HepG2 (cell line): ENCODE results near the gene BPIFB6. TPM values are rescaled to one million over a fixed set of nuclear protein-coding genes. Genes with fewer than 3 reads are reported as not detected.

Experiments used
- FIP1L1 ChIP-seq: fragments of 200-400 bp; formaldehyde crosslinking; IDR thresholded peaks from 2 replicates; pipeline ENCODE4 v1.6.1; 2018; ENCODE audit warnings: low read depth, mild to moderate bottlenecking, low read length, moderate library complexity, borderline replicate concordance; ENCODE audit not compliant: insufficient read depth
- KDM5A ChIP-seq: fragments of 200-600 bp; sonication (generic); IDR thresholded peaks from 2 replicates; pipeline ENCODE4 v1.7.0; 2018; ENCODE audit warnings: antibody characterized with exemption, mild to moderate bottlenecking, low read length, borderline replicate concordance
- KMT2A ChIP-seq: sonication (generic); formaldehyde crosslinking; IDR thresholded peaks from 2 replicates; pipeline ENCODE4 v1.4.0; 2020; ENCODE audit warnings: missing genetic modification reagents
- MEIS2 ChIP-seq: sonication (generic); formaldehyde crosslinking; IDR thresholded peaks from 2 replicates; pipeline ENCODE4 v1.9.0; 2021; ENCODE audit warnings: mild to moderate bottlenecking, missing genetic modification reagents
- MLLT10 ChIP-seq: sonication (generic); formaldehyde crosslinking; IDR thresholded peaks from 2 replicates; pipeline ENCODE4 v1.4.0; 2020; ENCODE audit warnings: missing genetic modification reagents
- SOX13 ChIP-seq, 3 experiments: fragments of 450-650 bp in 1 of 3; sonication (generic) in 1 of 3; formaldehyde crosslinking in 1 of 3; IDR thresholded peaks in 2 of 3; conservative IDR thresholded peaks in 1 of 3; 2 replicates each; pipeline versions ENCODE4 v1.5.0 to v1.6.1; 2016 to 2020; ENCODE audit warnings: antibody characterized with exemption in 1 of 3, mild to moderate bottlenecking in 1 of 3, missing compliant biosample characterization in 1 of 3, missing genetic modification reagents in 1 of 3, moderate library complexity in 1 of 3
- TFDP2 ChIP-seq: sonication (generic); formaldehyde crosslinking; IDR thresholded peaks from 2 replicates; pipeline ENCODE4 v1.4.0; 2020; ENCODE audit warnings: missing genetic modification reagents
- THAP7 ChIP-seq: sonication (generic); formaldehyde crosslinking; IDR thresholded peaks from 2 replicates; pipeline ENCODE4 v1.8.1; 2023; ENCODE audit warnings: mild to moderate bottlenecking, missing genetic modification reagents
- YY1 ChIP-seq: IDR thresholded peaks from 2 replicates; pipeline ENCODE4 v1.6.1; 2011; ENCODE audit warnings: low read length, low read depth, moderate library complexity, mild to moderate bottlenecking; ENCODE audit not compliant: insufficient read depth, insufficient replicate concordance
- ZBTB7B ChIP-seq: sonication (generic); formaldehyde crosslinking; IDR thresholded peaks from 2 replicates; pipeline ENCODE4 v1.4.0; 2020; ENCODE audit warnings: missing genetic modification reagents
- ZFP37 ChIP-seq: sonication (generic); formaldehyde crosslinking; IDR thresholded peaks from 2 replicates; pipeline ENCODE4 v1.4.0; 2020; ENCODE audit warnings: missing genetic modification reagents, borderline replicate concordance
- ZMAT5 ChIP-seq: sonication (generic); formaldehyde crosslinking; IDR thresholded peaks from 2 replicates; pipeline ENCODE4 v1.5.0; 2020; ENCODE audit warnings: mild to moderate bottlenecking, low read depth, missing genetic modification reagents, borderline replicate concordance
- ZNF280B ChIP-seq: sonication (generic); formaldehyde crosslinking; IDR thresholded peaks from 2 replicates; pipeline ENCODE4 v1.5.0; 2020; ENCODE audit warnings: missing genetic modification reagents, mild to moderate bottlenecking, borderline replicate concordance
- ZNF557 ChIP-seq: sonication (generic); formaldehyde crosslinking; IDR thresholded peaks from 2 replicates; pipeline ENCODE4 v1.4.0; 2020; ENCODE audit warnings: missing genetic modification reagents
- ZNF570 ChIP-seq: sonication (generic); formaldehyde crosslinking; IDR thresholded peaks from 2 replicates; pipeline ENCODE4 v1.4.0; 2020; ENCODE audit warnings: mild to moderate bottlenecking, missing genetic modification reagents, borderline replicate concordance
- ZNF83 ChIP-seq: sonication (generic); formaldehyde crosslinking; IDR thresholded peaks from 2 replicates; pipeline ENCODE4 v1.4.0; 2020; ENCODE audit warnings: missing genetic modification reagents, mild to moderate bottlenecking, borderline replicate concordance
- ZNF878 ChIP-seq: sonication (generic); formaldehyde crosslinking; IDR thresholded peaks from 2 replicates; pipeline ENCODE4 v1.8.1; 2023; ENCODE audit warnings: mild to moderate bottlenecking, missing genetic modification reagents, moderate library complexity
- polyA plus RNA-seq, 8 experiments: library from polyadenylated mRNA; depleted of rRNA in 3 of 8; stranded (reverse) in 7 of 8; unstranded in 1 of 8; fragments of >200 nt; fragmentation: Illumina TruSeq in 4 of 8; extraction: Trizol in 4 of 8; gene quantifications; 2 replicates each; pipeline versions ENCODE4 v1.2.1 to v1.2.3, GENCODE V29; 2011 to 2016; ENCODE audit warnings: low read depth in 4 of 8, missing spikeins in 1 of 8, mixed read lengths in 1 of 8; ENCODE audit not compliant: insufficient read depth in 1 of 8
- total RNA-seq, 5 experiments: library from RNA; depleted of rRNA; stranded (reverse); fragments of >200 nt; fragmentation: Illumina TruSeq; extraction: Trizol; gene quantifications; 2 replicates each; pipeline ENCODE4 v1.2.3, GENCODE V29; 2016; ENCODE audit warnings: low read depth in 1 of 5
- TF ChIP-seq, protein P1 (sequence below): sonication (generic); formaldehyde crosslinking; IDR thresholded peaks from 2 replicates; pipeline ENCODE4 v1.4.0; 2020; ENCODE audit warnings: mild to moderate bottlenecking, missing genetic modification reagents, borderline replicate concordance

The BPIFB6 gene
- total and polyA plus RNA-seq, 2 of the 13 experiments (the other 11 are each of a cell fraction or from before 2014, with no cell fraction given), result 0.13 to 1.7 TPM

- TF ChIP-seq ZNF280B (CRISPR knock-in tag) (no peak), MLLT10 (CRISPR knock-in tag) (no peak), MEIS2 (CRISPR knock-in tag) (0 out of 2 replicates have a peak, but pooled peaks have one; percentile 41), ZFP37 (CRISPR knock-in tag) (peak; percentile 63; the same call in 1 of the 2 replicates), YY1 (no peak), ZNF83 (CRISPR knock-in tag) (0 out of 2 replicates have a peak, but pooled peaks have one; percentile 15), ZMAT5 (CRISPR knock-in tag) (no peak), ZNF570 (CRISPR knock-in tag) (no peak), THAP7 (CRISPR knock-in tag) (peak; percentile 54; the same call in 1 of the 2 replicates), FIP1L1 (no peak), ZNF878 (no peak), ZNF557 (CRISPR knock-in tag) (no peak), KMT2A (CRISPR knock-in tag) (0 out of 2 replicates have a peak, but pooled peaks have one; percentile 20), ZBTB7B (CRISPR knock-in tag) (0 out of 2 replicates have a peak, but pooled peaks have one; percentile 9), SOX13 (IDR thresholded peaks at IDR 0.05) (no peak), SOX13 (CRISPR knock-in tag; conservative IDR thresholded peaks at IDR 0.05 in 1 of 2, IDR thresholded peaks at IDR 0.05 in 1 of 2) (no peak), KDM5A (no peak), TFDP2 (no peak)
- TF ChIP-seq, protein P1, sequence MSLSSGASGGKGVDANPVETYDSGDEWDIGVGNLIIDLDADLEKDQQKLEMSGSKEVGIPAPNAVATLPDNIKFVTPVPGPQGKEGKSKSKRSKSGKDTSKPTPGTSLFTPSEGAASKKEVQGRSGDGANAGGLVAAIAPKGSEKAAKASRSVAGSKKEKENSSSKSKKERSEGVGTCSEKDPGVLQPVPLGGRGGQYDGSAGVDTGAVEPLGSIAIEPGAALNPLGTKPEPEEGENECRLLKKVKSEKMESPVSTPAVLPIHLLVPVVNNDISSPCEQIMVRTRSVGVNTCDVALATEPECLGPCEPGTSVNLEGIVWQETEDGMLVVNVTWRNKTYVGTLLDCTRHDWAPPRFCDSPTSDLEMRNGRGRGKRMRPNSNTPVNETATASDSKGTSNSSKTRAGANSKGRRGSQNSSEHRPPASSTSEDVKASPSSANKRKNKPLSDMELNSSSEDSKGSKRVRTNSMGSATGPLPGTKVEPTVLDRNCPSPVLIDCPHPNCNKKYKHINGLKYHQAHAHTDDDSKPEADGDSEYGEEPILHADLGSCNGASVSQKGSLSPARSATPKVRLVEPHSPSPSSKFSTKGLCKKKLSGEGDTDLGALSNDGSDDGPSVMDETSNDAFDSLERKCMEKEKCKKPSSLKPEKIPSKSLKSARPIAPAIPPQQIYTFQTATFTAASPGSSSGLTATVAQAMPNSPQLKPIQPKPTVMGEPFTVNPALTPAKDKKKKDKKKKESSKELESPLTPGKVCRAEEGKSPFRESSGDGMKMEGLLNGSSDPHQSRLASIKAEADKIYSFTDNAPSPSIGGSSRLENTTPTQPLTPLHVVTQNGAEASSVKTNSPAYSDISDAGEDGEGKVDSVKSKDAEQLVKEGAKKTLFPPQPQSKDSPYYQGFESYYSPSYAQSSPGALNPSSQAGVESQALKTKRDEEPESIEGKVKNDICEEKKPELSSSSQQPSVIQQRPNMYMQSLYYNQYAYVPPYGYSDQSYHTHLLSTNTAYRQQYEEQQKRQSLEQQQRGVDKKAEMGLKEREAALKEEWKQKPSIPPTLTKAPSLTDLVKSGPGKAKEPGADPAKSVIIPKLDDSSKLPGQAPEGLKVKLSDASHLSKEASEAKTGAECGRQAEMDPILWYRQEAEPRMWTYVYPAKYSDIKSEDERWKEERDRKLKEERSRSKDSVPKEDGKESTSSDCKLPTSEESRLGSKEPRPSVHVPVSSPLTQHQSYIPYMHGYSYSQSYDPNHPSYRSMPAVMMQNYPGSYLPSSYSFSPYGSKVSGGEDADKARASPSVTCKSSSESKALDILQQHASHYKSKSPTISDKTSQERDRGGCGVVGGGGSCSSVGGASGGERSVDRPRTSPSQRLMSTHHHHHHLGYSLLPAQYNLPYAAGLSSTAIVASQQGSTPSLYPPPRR (CRISPR knock-in tag), result peak; percentile 46; the same call in 1 of the 2 replicates
These were observed 20.6 kb upstream of the BPIFB6 start (continued) for GRCh38 chr20:33010674-33011449.
